Measurements from ENCODE around the gene CDK19.

- TF ChIP-seq EZH2 (IDR thresholded peaks at IDR 0.05) (no peak), POLR2AphosphoS5 (IDR thresholded peaks at IDR 0.05; ENCODE audit: borderline replicate concordance, low read depth, low read length) (no peak), FOXP2 (optimal IDR thresholded peaks at IDR 0.05; ENCODE audit: control extremely low read depth, extremely low read length, insufficient read depth) (no peak)
Measured at GRCh38 chr6:110778333-110778732, 36.9 kb downstream of the CDK19 start.

All from SK-N-MC (cell line).